HG02870 (cell line): ENCODE measurements around the gene SUPT3H.
"Not testable (repeated sequence)": the region's sequence is repeated elsewhere in the genome, so short reads cannot be mapped to it uniquely, and the experiment has no call there.

ENCODE experiments used
- ATAC-seq: cut with Tn5 transposase; IDR thresholded peaks from one replicate; pipeline ENCODE4 v1.9.1; 2021; ENCODE audit warnings: mild to moderate bottlenecking, moderate library complexity; ENCODE audit not compliant: unreplicated experiment

Gene SUPT3H

GRCh38 chr6:45075246-45075645 is 302.5 kb downstream of the SUPT3H start:
- ATAC-seq: no peak

- ATAC-seq: no peak
Observed at GRCh38 chr6:45074439-45074838, 303.3 kb downstream of the SUPT3H start.

GRCh38 chr6:45073771-45074170 is 304.0 kb downstream of the SUPT3H start:
- ATAC-seq: no peak

GRCh38 chr6:45072673-45073072 is 305.1 kb downstream of the SUPT3H start:
- ATAC-seq: no peak

GRCh38 chr6:45072016-45072415 is 305.7 kb downstream of the SUPT3H start:
- no peak for ATAC-seq

- no peak for ATAC-seq
Observed at GRCh38 chr6:45069091-45069490, 308.6 kb downstream of the SUPT3H start.

GRCh38 chr6:45067446-45067845 is 310.3 kb downstream of the SUPT3H start:
- ATAC-seq: not testable (repeated sequence)

GRCh38 chr6:45062659-45063058 is 315.1 kb downstream of the SUPT3H start:
- ATAC-seq: not testable (repeated sequence)

- ATAC-seq: no peak
Observed at GRCh38 chr6:45057711-45058110, 320.0 kb downstream of the SUPT3H start.

- no peak for ATAC-seq
Observed at GRCh38 chr6:45054610-45055009, 323.1 kb downstream of the SUPT3H start.

GRCh38 chr6:45052325-45052724 is 325.4 kb downstream of the SUPT3H start:
- no peak for ATAC-seq

GRCh38 chr6:45049188-45049843 is 328.4 kb downstream of the SUPT3H start:
- no peak for ATAC-seq

GRCh38 chr6:45047573-45047972 is 330.2 kb downstream of the SUPT3H start:
- ATAC-seq: no peak

- ATAC-seq: no peak
Observed at GRCh38 chr6:45045253-45045601, 332.5 kb downstream of the SUPT3H start.

- ATAC-seq: no peak
Observed at GRCh38 chr6:45044510-45045252, 333.1 kb downstream of the SUPT3H start.

GRCh38 chr6:45044086-45044485 is 333.6 kb downstream of the SUPT3H start:
- no peak for ATAC-seq

GRCh38 chr6:45042673-45043072 is 335.1 kb downstream of the SUPT3H start:
- not testable (repeated sequence) for ATAC-seq

- ATAC-seq: no peak
Observed at GRCh38 chr6:45038226-45038625, 339.5 kb downstream of the SUPT3H start.

GRCh38 chr6:45036103-45036502 is 341.6 kb downstream of the SUPT3H start:
- ATAC-seq: no peak

GRCh38 chr6:45032426-45032825 is 345.3 kb downstream of the SUPT3H start:
- no peak for ATAC-seq

GRCh38 chr6:45031601-45032000 is 346.1 kb downstream of the SUPT3H start:
- no peak for ATAC-seq

GRCh38 chr6:45027126-45027525 is 350.6 kb downstream of the SUPT3H start:
- no peak for ATAC-seq
